ENCODE measurements around the gene AQP10. TPM values are rescaled to one million over a fixed set of nuclear protein-coding genes. Genes with fewer than 3 reads are reported as not detected.
"Not testable (repeated sequence)": the region's sequence is repeated elsewhere in the genome, so short reads cannot be mapped to it uniquely, and the experiment has no call there.

AQP10 gene
- total RNA-seq, 1 experiment from 2014 or later, result not detected

DNA sequence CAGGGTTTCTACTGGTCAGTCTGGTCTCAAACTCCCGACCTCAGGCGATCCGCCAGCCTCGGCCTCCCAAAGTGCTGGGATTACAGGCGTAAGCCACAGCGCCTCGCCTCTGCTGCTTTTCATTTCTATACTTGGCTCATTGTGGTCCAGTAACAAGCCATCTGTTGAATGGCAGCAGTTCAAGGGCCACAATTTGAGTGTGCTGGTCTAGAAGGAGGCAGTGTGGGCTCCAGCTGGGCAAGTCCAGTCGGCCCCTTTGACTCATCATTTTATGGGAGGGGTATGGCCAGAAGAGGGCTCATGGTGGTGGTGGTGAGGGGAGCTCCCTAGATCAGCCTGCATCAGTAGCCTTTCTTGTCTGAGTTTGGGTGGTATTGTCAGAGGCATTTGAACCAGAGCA lies 37.6 kb downstream of the AQP10 start:
- Histone ChIP-seq H3K4me2 (no peak overlapping the region), H3K27me3 (ENCODE audit: insufficient read depth, low read depth) (peaks cover 22% of the 10 kb centered on the region), H4K20me1 (ENCODE audit: insufficient read depth) (no peaks in the 10 kb centered on the region), H3F3A (ENCODE audit: insufficient read depth, low read depth) (no peaks in the 10 kb centered on the region), H3K79me2 (ENCODE audit: low read depth) (no peaks in the 10 kb centered on the region), H3K36me3 (ENCODE audit: low read depth) (no peaks in the 10 kb centered on the region), H3K9me3 (ENCODE audit: insufficient read depth, low read depth) (no peaks in the 10 kb centered on the region), H3K9me2 (ENCODE audit: insufficient read depth) (no peaks in the 10 kb centered on the region), H3K4me1 (replicated peaks; ENCODE audit: insufficient read depth) (no peaks in the 10 kb centered on the region), H2AFZ (no peak overlapping the region), H3K4me3 (no peak overlapping the region), H3K27ac (no peak overlapping the region)
- no peak for DNase-seq
- POLR2A ChIA-PET (ENCODE audit: unreplicated experiment), result no interaction called here
- BruUV-seq (replicated peaks), result no TSS peak
- CTCF ChIA-PET, result no interaction called here
- TF ChIP-seq CTCF (conservative IDR thresholded peaks at IDR 0.05), result no peak
- no peak for TF ChIP-seq EZH2 (IDR thresholded peaks at IDR 0.05; ENCODE audit: low read depth)
- intact Hi-C loops (cut with micrococcal nuclease; ENCODE audit: unreplicated experiment), result loop anchor here (10.0 kb wide), 1 partner anchor 76 kb away; no protein-coding TSS in a partner anchor

DNA sequence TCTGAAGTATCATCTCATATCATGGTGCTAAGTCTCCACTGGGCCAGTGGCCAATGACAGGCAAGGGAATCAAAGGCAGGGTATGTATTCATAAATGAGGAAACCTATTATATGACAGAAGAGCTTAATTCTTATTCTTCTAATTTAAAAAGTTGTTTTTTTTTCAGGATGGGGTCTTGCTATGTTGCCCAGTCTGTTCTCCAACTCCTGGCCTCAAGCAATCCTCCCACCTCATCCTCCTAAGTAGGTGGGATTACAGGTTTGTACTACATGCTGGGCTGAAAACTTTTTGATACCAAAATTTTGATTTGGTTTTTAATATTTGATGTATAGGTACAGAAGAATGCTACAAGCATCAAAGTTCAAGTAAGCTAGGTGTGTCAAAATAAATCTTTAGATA lies 39.4 kb downstream of the AQP10 start:
- CTCF ChIA-PET, result no interaction called here
- no peak for DNase-seq
- no peak overlapping the region for H3K4me3 ChIP-seq
- H3K9me2 ChIP-seq (ENCODE audit: insufficient read depth), result no peaks in the 10 kb centered on the region
- H2AFZ ChIP-seq, result no peak overlapping the region
- no peaks in the 10 kb centered on the region for H3K36me3 ChIP-seq (ENCODE audit: low read depth)
- H3K4me2 ChIP-seq, result no peak overlapping the region
- H4K20me1 ChIP-seq (ENCODE audit: insufficient read depth), result no peaks in the 10 kb centered on the region
- no peaks in the 10 kb centered on the region for H3K79me2 ChIP-seq (ENCODE audit: low read depth)
- TF ChIP-seq CTCF (conservative IDR thresholded peaks at IDR 0.05) (no peak), EZH2 (IDR thresholded peaks at IDR 0.05; ENCODE audit: low read depth) (no peak)
- no peaks in the 10 kb centered on the region for H3K9me3 ChIP-seq (ENCODE audit: insufficient read depth, low read depth)
- intact Hi-C loops (cut with micrococcal nuclease; ENCODE audit: unreplicated experiment), result no loop called here
- H3K4me1 ChIP-seq (replicated peaks; ENCODE audit: insufficient read depth), result no peaks in the 10 kb centered on the region
- BruUV-seq (replicated peaks), result no TSS peak
- POLR2A ChIA-PET (ENCODE audit: unreplicated experiment), result no interaction called here
- no peaks in the 10 kb centered on the region for H3F3A ChIP-seq (ENCODE audit: insufficient read depth, low read depth)
- no peak overlapping the region for H3K27ac ChIP-seq
- H3K27me3 ChIP-seq (ENCODE audit: insufficient read depth, low read depth), result peaks cover 9% of the 10 kb centered on the region

DNA sequence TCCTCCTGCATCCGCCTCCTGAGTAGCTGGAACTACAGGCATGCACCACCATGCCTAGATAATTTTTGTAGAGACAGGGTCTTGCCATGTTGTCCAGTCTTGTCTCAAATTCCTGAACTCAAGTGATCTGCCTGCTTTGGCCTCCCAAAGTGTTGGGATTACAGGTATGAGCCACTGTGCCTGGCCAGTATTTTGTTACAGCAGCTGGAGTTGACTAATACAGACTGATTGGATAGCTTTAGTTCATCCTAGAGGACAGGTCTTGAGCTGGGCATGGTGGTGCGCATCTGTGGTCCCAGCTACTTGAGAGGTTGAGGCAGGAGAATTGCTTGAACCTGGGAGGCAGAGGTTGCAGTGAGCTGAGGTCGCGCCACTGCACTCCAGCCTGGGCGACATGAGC lies 40.0 kb downstream of the AQP10 start:
- H3K4me2 ChIP-seq; DNase-seq; CTCF ChIA-PET; H3K4me1 ChIP-seq (replicated peaks; ENCODE audit: insufficient read depth); H3K36me3 ChIP-seq (ENCODE audit: low read depth); H3K9me2 ChIP-seq (ENCODE audit: insufficient read depth); H4K20me1 ChIP-seq (ENCODE audit: insufficient read depth); BruUV-seq (replicated peaks); H3F3A ChIP-seq (ENCODE audit: insufficient read depth, low read depth); H3K27me3 ChIP-seq (ENCODE audit: insufficient read depth, low read depth); H3K79me2 ChIP-seq (ENCODE audit: low read depth); H3K4me3 ChIP-seq; H2AFZ ChIP-seq; H3K9me3 ChIP-seq (ENCODE audit: insufficient read depth, low read depth); H3K27ac ChIP-seq; intact Hi-C loops (cut with micrococcal nuclease; ENCODE audit: unreplicated experiment): not testable (repeated sequence)
- POLR2A ChIA-PET (ENCODE audit: unreplicated experiment), result interaction anchor here (0.7 kb wide), 1 partner anchor 13 kb away, joined by 4 read pairs; no protein-coding TSS in a partner anchor

- Histone ChIP-seq H3K9me3 (ENCODE audit: insufficient read depth, low read depth) (no peaks in the 10 kb centered on the region), H3K4me2 (no peak overlapping the region), H3K27me3 (ENCODE audit: insufficient read depth, low read depth) (no peaks in the 10 kb centered on the region), H3K4me1 (replicated peaks; ENCODE audit: insufficient read depth) (no peaks in the 10 kb centered on the region), H4K20me1 (ENCODE audit: insufficient read depth) (no peaks in the 10 kb centered on the region), H3K27ac (no peak overlapping the region), H3K4me3 (no peak overlapping the region), H3K9me2 (ENCODE audit: insufficient read depth) (no peaks in the 10 kb centered on the region), H3K36me3 (ENCODE audit: low read depth) (no peaks in the 10 kb centered on the region), H2AFZ (no peak overlapping the region), H3K79me2 (ENCODE audit: low read depth) (no peaks in the 10 kb centered on the region), H3F3A (ENCODE audit: insufficient read depth, low read depth) (no peaks in the 10 kb centered on the region)
- intact Hi-C loops (cut with micrococcal nuclease; ENCODE audit: unreplicated experiment), result no loop called here
- POLR2A ChIA-PET (ENCODE audit: unreplicated experiment), result interaction anchor here (0.7 kb wide), 1 partner anchor 13 kb away, joined by 4 read pairs; no protein-coding TSS in a partner anchor
- DNase-seq, result no peak
- TF ChIP-seq EZH2 (IDR thresholded peaks at IDR 0.05; ENCODE audit: low read depth) (no peak), CTCF (conservative IDR thresholded peaks at IDR 0.05) (no peak)
- no TSS peak for BruUV-seq (replicated peaks)
- CTCF ChIA-PET, result no interaction called here
Observed at GRCh38 chr1:154361357-154361756, 40.5 kb downstream of the AQP10 start.

All from PC-9 (cell line).